Measurements from ENCODE around the gene CLRN1.

CLRN1 gene

GRCh38 chr3:150978566-150979148 is 6.1 kb upstream of the CLRN1 start:
- in situ Hi-C loops (cut with MboI; ENCODE audit: low sequenced_read_pairs): no loop called here

- in situ Hi-C loops (cut with MboI; ENCODE audit: low sequenced_read_pairs): no loop called here
These were observed 3.5 kb upstream of the CLRN1 start for GRCh38 chr3:150975992-150976368.

- in situ Hi-C loops (cut with MboI; ENCODE audit: low sequenced_read_pairs): no loop called here
These were observed 2.8 kb upstream of the CLRN1 start for GRCh38 chr3:150975086-150975991.

GRCh38 chr3:150970665-150971324 is 1.7 kb downstream of the CLRN1 start:
- in situ Hi-C loops (cut with MboI; ENCODE audit: low sequenced_read_pairs): no loop called here

GRCh38 chr3:150968341-150969035 is 4.0 kb downstream of the CLRN1 start:
- in situ Hi-C loops (cut with MboI; ENCODE audit: low sequenced_read_pairs): no loop called here

- in situ Hi-C loops (cut with MboI; ENCODE audit: low sequenced_read_pairs): no loop called here
These were observed 7.1 kb downstream of the CLRN1 start for GRCh38 chr3:150965436-150965835.

- in situ Hi-C loops (cut with MboI; ENCODE audit: low sequenced_read_pairs): no loop called here
These were observed 10.6 kb downstream of the CLRN1 start for GRCh38 chr3:150961949-150962348.

GRCh38 chr3:150960708-150961684 is 11.5 kb downstream of the CLRN1 start:
- in situ Hi-C loops (cut with MboI; ENCODE audit: low sequenced_read_pairs): no loop called here

GRCh38 chr3:150958683-150959082 is 13.8 kb downstream of the CLRN1 start:
- in situ Hi-C loops (cut with MboI; ENCODE audit: low sequenced_read_pairs): no loop called here

GRCh38 chr3:150956376-150956775 is 16.2 kb downstream of the CLRN1 start:
- in situ Hi-C loops (cut with MboI; ENCODE audit: low sequenced_read_pairs): no loop called here

GRCh38 chr3:150951923-150952322 is 20.6 kb downstream of the CLRN1 start:
- in situ Hi-C loops (cut with MboI; ENCODE audit: low sequenced_read_pairs): no loop called here

- in situ Hi-C loops (cut with MboI; ENCODE audit: low sequenced_read_pairs): no loop called here
These were observed 27.1 kb downstream of the CLRN1 start for GRCh38 chr3:150945226-150946032.

GRCh38 chr3:150942221-150942620 is 30.3 kb downstream of the CLRN1 start:
- in situ Hi-C loops (cut with MboI; ENCODE audit: low sequenced_read_pairs): no loop called here

- in situ Hi-C loops (cut with MboI; ENCODE audit: low sequenced_read_pairs): no loop called here
These were observed 35.8 kb downstream of the CLRN1 start for GRCh38 chr3:150936693-150937092.

GRCh38 chr3:150933473-150933995 is 39.0 kb downstream of the CLRN1 start:
- in situ Hi-C loops (cut with MboI; ENCODE audit: low sequenced_read_pairs): no loop called here

- in situ Hi-C loops (cut with MboI; ENCODE audit: low sequenced_read_pairs): no loop called here
These were observed 40.8 kb downstream of the CLRN1 start for GRCh38 chr3:150931745-150932144.

GRCh38 chr3:150930839-150931238 is 41.7 kb downstream of the CLRN1 start:
- in situ Hi-C loops (cut with MboI; ENCODE audit: low sequenced_read_pairs): no loop called here

- in situ Hi-C loops (cut with MboI; ENCODE audit: low sequenced_read_pairs): no loop called here
These were observed 44.3 kb downstream of the CLRN1 start for GRCh38 chr3:150928234-150928633.

GRCh38 chr3:150926328-150926727 is 46.2 kb downstream of the CLRN1 start:
- in situ Hi-C loops (cut with MboI; ENCODE audit: low sequenced_read_pairs): no loop called here
